SK-N-SH (cell line): ENCODE data around the gene SMYD3. TPM values are rescaled to one million over a fixed set of nuclear protein-coding genes. Genes with fewer than 3 reads are reported as not detected.

Experiments used
- CTCF ChIA-PET: fragments of 300-600, 350-600 bp; formaldehyde crosslinking; extraction: SDS; loops from one replicate; lab custom pipeline; 2021; lab: Yijun Ruan, JAX
- POLR2A ChIA-PET: fragments of 350-600 bp; sonication (Branson Sonifier 250); formaldehyde crosslinking; extraction: SDS; loops from one replicate; lab custom pipeline; 2020; ENCODE audit warnings: antibody characterized with exemption, inconsistent platforms; lab: Yijun Ruan, JAX
- DNase-seq: peaks from one replicate; pipeline ENCODE4 v3.0.0; 2012
- H2AFZ ChIP-seq: fragments of 200-600 bp; sonication (generic); 2 replicates; pipeline ENCODE4 v1.8.1; 2016; ENCODE audit warnings: antibody characterized with exemption, mild to moderate bottlenecking, low read depth
- H3F3A ChIP-seq: fragments of 200-600 bp; sonication (generic); replicated peaks from 2 replicates; pipeline ENCODE3; 2016; ENCODE audit warnings: antibody characterized with exemption, mild to moderate bottlenecking; ENCODE audit not compliant: insufficient read depth
- H3K27ac ChIP-seq, 2 experiments: fragments of 200-500 bp in 1 of 2; fragments of 200-600 bp in 1 of 2; sonication (Bioruptor generic) in 1 of 2; sonication (generic), shearing (Covaris generic) in 1 of 2; 2 replicates each; pipeline versions ENCODE4 v1.5.1 to v1.6.1; 2014 to 2016; ENCODE audit warnings: low read depth in 2 of 2, inconsistent platforms in 1 of 2, low read length in 1 of 2, mild to moderate bottlenecking in 1 of 2, mixed read lengths in 1 of 2
- H3K27me3 ChIP-seq: fragments of 200-600 bp; sonication (generic), shearing (Covaris generic); 2 replicates; pipeline ENCODE4 v1.6.1; 2016; ENCODE audit warnings: mixed run types; ENCODE audit not compliant: insufficient read depth
- H3K36me3 ChIP-seq, 2 experiments: fragments of 200-500 bp in 1 of 2; fragments of 200-600 bp in 1 of 2; sonication (Bioruptor generic) in 1 of 2; sonication (generic) in 1 of 2; replicated peaks in 1 of 2; 2 replicates each; pipeline versions ENCODE3 to v1.5.1; 2014 to 2016; ENCODE audit warnings: low read length in 1 of 2, mild to moderate bottlenecking in 1 of 2; ENCODE audit not compliant: insufficient read depth in 2 of 2, control insufficient read depth in 1 of 2
- H3K4me1 ChIP-seq, 2 experiments: fragments of 200-500 bp in 1 of 2; fragments of 200-600 bp in 1 of 2; sonication (Bioruptor generic) in 1 of 2; sonication (generic), shearing (Covaris generic) in 1 of 2; 2 replicates each; pipeline versions ENCODE4 v1.5.1 to v1.6.1; 2014 to 2016; ENCODE audit warnings: low read depth in 1 of 2, low read length in 1 of 2, mixed run types in 1 of 2; ENCODE audit not compliant: insufficient read depth in 2 of 2, control insufficient read depth in 1 of 2
- H3K4me2 ChIP-seq: fragments of 200-600 bp; sonication (generic), shearing (Covaris generic); 2 replicates; pipeline ENCODE4 v1.6.1; 2017; ENCODE audit warnings: mixed run types
- H3K4me3 ChIP-seq, 2 experiments: fragments of 200-500 bp in 1 of 2; fragments of 200-600 bp in 1 of 2; sonication (Bioruptor generic) in 1 of 2; sonication (generic), shearing (Covaris generic) in 1 of 2; 2 replicates each; pipeline versions ENCODE4 v1.5.1 to v1.8.1; 2014 to 2016; ENCODE audit warnings: low read depth in 2 of 2, inconsistent platforms in 1 of 2, low read length in 1 of 2, mild to moderate bottlenecking in 1 of 2, mixed read lengths in 1 of 2, moderate library complexity in 1 of 2
- H3K79me2 ChIP-seq: fragments of 200-600 bp; sonication (generic); 2 replicates; pipeline ENCODE4 v1.8.1; 2017; ENCODE audit warnings: mild to moderate bottlenecking; ENCODE audit not compliant: insufficient read depth
- H3K9ac ChIP-seq: fragments of 200-600 bp; sonication (generic); 2 replicates; pipeline ENCODE4 v1.6.1; 2017; ENCODE audit warnings: mixed run types
- H3K9me2 ChIP-seq: fragments of 200-600 bp; sonication (generic); 2 replicates; pipeline ENCODE4 v1.6.1; 2017; ENCODE audit warnings: mixed run types
- H3K9me3 ChIP-seq: fragments of 200-600 bp; sonication (generic); 2 replicates; pipeline ENCODE4 v1.6.1; 2017; ENCODE audit warnings: mixed run types, mild to moderate bottlenecking, moderate library complexity
- H4K20me1 ChIP-seq: fragments of 200-600 bp; sonication (generic); 2 replicates; pipeline ENCODE4 v1.6.1; 2017; ENCODE audit warnings: mild to moderate bottlenecking, mixed run types; ENCODE audit not compliant: insufficient read depth
- CHD2 ChIP-seq: fragments of 150-350 bp; IDR thresholded peaks from 2 replicates; pipeline ENCODE4 v1.6.1; 2018; ENCODE audit warnings: low read length; ENCODE audit not compliant: partially characterized antibody
- EP300 ChIP-seq, 2 experiments: IDR thresholded peaks; 2 replicates each; pipeline versions ENCODE4 v1.4.0 to v1.6.1; 2012; ENCODE audit warnings: borderline replicate concordance in 1 of 2, low read depth in 1 of 2, low read length in 1 of 2
- EZH2phosphoT487 ChIP-seq: fragments of 200-600 bp; sonication (generic); IDR thresholded peaks from 2 replicates; pipeline ENCODE4 v1.6.1; 2017; ENCODE audit warnings: low read depth, mixed run types, mild to moderate bottlenecking, antibody characterized with exemption, moderate library complexity, borderline replicate concordance
- FOXJ3 ChIP-seq: sonication (generic); formaldehyde crosslinking; IDR thresholded peaks from 2 replicates; pipeline ENCODE4 v1.5.1; 2020; ENCODE audit warnings: mild to moderate bottlenecking, missing genetic modification reagents
- GABPA ChIP-seq: IDR thresholded peaks from 2 replicates; pipeline ENCODE4 v1.4.0; 2012; ENCODE audit warnings: low read depth, mild to moderate bottlenecking
- IRF3 ChIP-seq: fragments of 150-350 bp; IDR thresholded peaks from 2 replicates; pipeline ENCODE4 v1.6.1; 2016; ENCODE audit warnings: mild to moderate bottlenecking, low read depth, low read length
- MAX ChIP-seq: IDR thresholded peaks from 2 replicates; pipeline ENCODE4 v1.4.0; 2012; ENCODE audit warnings: low read depth
- NFIC ChIP-seq: IDR thresholded peaks from 2 replicates; pipeline ENCODE4 v1.4.0; 2012; ENCODE audit warnings: borderline replicate concordance
- NRF1 ChIP-seq: IDR thresholded peaks from 2 replicates; pipeline ENCODE4 v1.6.1; 2012; ENCODE audit warnings: low read depth, mild to moderate bottlenecking, low read length
- PBX3 ChIP-seq: IDR thresholded peaks from 2 replicates; pipeline ENCODE4; 2012
- POLR2AphosphoS5 ChIP-seq: IDR thresholded peaks from 2 replicates; pipeline ENCODE4 v1.6.1; 2012; ENCODE audit warnings: low read depth, low read length
- REST ChIP-seq: IDR thresholded peaks from 2 replicates; pipeline ENCODE4 v1.6.1; 2012; ENCODE audit warnings: mild to moderate bottlenecking, low read depth, low read length, moderate library complexity
- RFX5 ChIP-seq: IDR thresholded peaks from 2 replicates; pipeline ENCODE4 v1.6.1; 2012; ENCODE audit warnings: mild to moderate bottlenecking, improper control_type of control experiment, low read length
- SMC3 ChIP-seq: IDR thresholded peaks from 2 replicates; pipeline ENCODE4 v1.6.1; 2012; ENCODE audit warnings: low read depth, low read length, improper control_type of control experiment
- TCF12 ChIP-seq: IDR thresholded peaks from 2 replicates; pipeline ENCODE4 v1.4.0; 2012
- USF1 ChIP-seq: IDR thresholded peaks from 2 replicates; pipeline ENCODE4 v1.4.0; 2012; ENCODE audit warnings: low read depth, borderline replicate concordance
- YY1 ChIP-seq: IDR thresholded peaks from 2 replicates; pipeline ENCODE4 v1.4.0; 2012; ENCODE audit warnings: low read depth, mild to moderate bottlenecking
- WGBS: methylation state at CpG from one replicate; pipeline ENCODE4 v1.1.6; 2017; ENCODE audit warnings: low lambda C conversion rate; 5-methylcytosine and 5-hydroxymethylcytosine counted together
- polyA plus RNA-seq, 3 experiments: library from polyadenylated mRNA; depleted of rRNA; stranded (reverse); fragments of >200 nt; gene quantifications; 2 replicates each; pipeline ENCODE4 v1.2.3, GENCODE V29; 2012

The SMYD3 gene
- polyA plus RNA-seq, 1 of the 3 experiments (the other 2 are of a cell fraction) = 31.4 TPM

- ChIA-PET CTCF (no interaction called here), POLR2A (no interaction called here)
- Histone ChIP-seq H3K4me1 (peaks cover 4 to 5% of the 10 kb centered on the region in 2 experiments; a peak in 3 of 4 replicates), H3K9ac (no peak overlapping the region), H3K4me3 (no peak overlapping the region), H3K27me3 (no peaks in the 10 kb centered on the region), H3F3A (peaks cover 11% of the 10 kb centered on the region), H3K36me3 (no peaks in the 10 kb centered on the region), H3K9me2 (no peaks in the 10 kb centered on the region), H2AFZ (no peak overlapping the region), H3K79me2 (no peaks in the 10 kb centered on the region), H4K20me1 (no peaks in the 10 kb centered on the region), H3K4me2 (no peak overlapping the region), H3K27ac (no peak overlapping the region), H3K9me3 (no peaks in the 10 kb centered on the region)
- WGBS = 78% methylated on average over 3 of the region's 3 CpGs
- no peak for DNase-seq
- TF ChIP-seq GABPA (no peak), EP300 (IDR thresholded peaks at IDR 0.05; ENCODE audit: borderline replicate concordance in 1 of 2, low read depth in 1 of 2, low read length in 1 of 2) (no peak), CHD2 (no peak), YY1 (no peak), FOXJ3 (CRISPR knock-in tag) (no peak), EZH2phosphoT487 (no peak), USF1 (no peak), REST (no peak), NRF1 (no peak), NFIC (no peak)
These were observed 294.0 kb downstream of the SMYD3 start for GRCh38 chr1:246213036-246213435.

- 96% methylated on average over 2 of the region's 2 CpGs for WGBS
- Histone ChIP-seq H3K4me1 (peaks cover 4 to 5% of the 10 kb centered on the region in 2 experiments; a peak in 3 of 4 replicates), H3K79me2 (no peaks in the 10 kb centered on the region), H3K9ac (no peak overlapping the region), H2AFZ (no peak overlapping the region), H3F3A (peaks cover 11% of the 10 kb centered on the region), H3K36me3 (no peaks in the 10 kb centered on the region), H3K4me3 (no peak overlapping the region), H3K27me3 (no peaks in the 10 kb centered on the region), H3K27ac (no peak overlapping the region), H3K9me3 (no peaks in the 10 kb centered on the region), H3K4me2 (no peak overlapping the region), H4K20me1 (no peaks in the 10 kb centered on the region), H3K9me2 (no peaks in the 10 kb centered on the region)
- CTCF ChIA-PET = no interaction called here
- POLR2A ChIA-PET = no interaction called here
- DNase-seq = no peak
- TF ChIP-seq NRF1 (no peak), GABPA (no peak), TCF12 (no peak), RFX5 (no peak), SMC3 (no peak), POLR2AphosphoS5 (no peak), MAX (no peak), YY1 (no peak), REST (no peak), EP300 (IDR thresholded peaks at IDR 0.05; ENCODE audit: borderline replicate concordance in 1 of 2, low read depth in 1 of 2, low read length in 1 of 2) (no peak), IRF3 (no peak), PBX3 (no peak)
These were observed 295.1 kb downstream of the SMYD3 start for GRCh38 chr1:246212013-246212412.
